Measurements from ENCODE around the gene MIGA2.

MIGA2 gene

DNA sequence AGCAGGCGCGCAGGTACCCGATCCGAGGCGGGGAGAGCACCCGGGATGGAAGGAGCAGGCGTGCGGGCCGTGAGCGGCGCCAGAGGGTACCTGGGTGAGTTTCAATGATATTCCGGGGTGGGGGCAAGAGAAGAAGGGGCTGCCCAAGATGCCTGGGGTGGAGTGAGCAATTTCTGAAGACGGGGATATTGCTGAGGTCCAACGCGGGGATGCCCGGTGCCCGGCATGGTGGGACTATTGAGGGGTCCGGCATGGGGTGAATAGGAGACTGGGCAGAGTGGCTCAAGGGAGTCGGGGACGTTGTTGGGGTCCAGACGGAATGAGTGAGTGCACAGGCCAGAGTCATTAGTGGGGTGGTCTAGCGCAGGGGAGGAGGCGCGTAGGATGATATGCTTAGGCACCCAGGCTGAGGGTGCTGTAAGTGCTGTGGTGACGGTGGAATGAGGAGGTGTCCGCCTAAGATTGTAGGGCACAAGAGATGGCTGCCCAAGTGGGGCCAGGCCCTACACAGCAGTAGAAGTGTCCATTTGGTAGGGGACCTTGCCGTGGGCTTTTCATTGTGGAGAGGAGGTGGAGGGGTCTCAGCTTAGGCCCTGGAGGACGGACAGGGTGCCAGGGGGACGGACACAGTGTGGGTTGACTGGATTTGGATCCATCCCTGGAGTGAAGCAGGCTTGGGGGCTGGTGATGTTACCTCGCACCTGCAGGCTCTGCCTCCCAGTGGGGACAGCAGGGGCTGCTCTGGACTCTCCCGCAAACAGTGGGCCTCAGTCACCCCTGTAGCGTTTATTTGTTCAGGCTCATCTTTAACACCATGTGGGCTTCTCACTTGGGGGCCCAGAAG is 719 bp downstream of the MIGA2 start:
- no peak for DNase-seq (ENCODE audit: low read depth)

DNA sequence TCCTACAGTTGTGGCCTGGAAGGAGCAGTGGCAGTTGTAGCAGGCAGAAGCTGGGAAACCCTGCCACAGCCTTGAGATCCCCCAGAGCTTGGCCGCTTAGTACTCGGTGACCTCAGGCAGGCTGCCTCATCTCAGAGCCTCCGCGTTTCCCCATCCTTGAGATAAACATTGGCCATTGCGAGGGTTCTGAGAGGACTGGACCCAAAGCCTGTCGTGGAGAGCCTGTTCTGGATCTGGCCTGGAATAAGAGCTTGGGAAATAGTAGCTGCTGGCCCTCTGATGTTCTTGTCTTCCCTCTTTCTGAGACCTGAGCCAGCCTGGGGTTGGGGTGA is 1.3 kb downstream of the MIGA2 start:
- DNase-seq (ENCODE audit: low read depth): no peak

DNA sequence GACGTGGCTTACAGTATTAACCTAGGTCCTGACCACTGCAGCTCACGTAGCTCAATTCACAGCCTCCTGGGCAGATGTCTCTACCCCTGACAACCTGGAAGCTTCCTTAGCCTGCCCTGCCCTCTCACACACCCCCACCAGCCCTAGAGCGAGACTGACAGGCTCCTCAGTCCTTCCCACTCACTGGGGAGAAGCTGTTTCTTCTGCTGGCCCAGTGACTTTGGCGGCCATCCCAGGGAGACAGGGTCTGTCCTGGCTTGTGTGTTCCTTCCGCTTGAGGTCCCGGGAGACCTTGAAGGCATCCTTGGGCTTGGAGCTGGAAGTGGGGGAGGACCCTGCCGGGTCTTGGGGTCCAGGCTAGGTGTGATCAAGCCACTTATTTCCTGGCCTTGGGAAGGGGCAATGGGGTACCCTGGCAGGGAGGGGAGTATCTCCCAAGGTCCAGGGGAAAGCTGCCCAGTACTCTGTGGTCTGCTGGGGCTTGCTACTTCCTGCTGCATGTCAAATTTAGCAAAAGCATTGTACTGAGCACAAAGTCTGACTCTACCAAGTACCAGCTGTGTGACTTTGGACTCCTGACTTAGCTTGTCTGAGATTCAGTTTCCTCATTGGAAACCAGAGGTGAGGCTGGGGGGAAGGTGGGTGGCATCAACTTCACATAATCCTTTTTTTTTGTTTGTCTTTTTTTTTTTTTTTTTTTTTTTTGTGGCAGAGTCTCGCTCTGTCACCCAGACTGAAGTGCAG is 1.9 kb downstream of the MIGA2 start:
- no peak for DNase-seq (ENCODE audit: low read depth)

DNA sequence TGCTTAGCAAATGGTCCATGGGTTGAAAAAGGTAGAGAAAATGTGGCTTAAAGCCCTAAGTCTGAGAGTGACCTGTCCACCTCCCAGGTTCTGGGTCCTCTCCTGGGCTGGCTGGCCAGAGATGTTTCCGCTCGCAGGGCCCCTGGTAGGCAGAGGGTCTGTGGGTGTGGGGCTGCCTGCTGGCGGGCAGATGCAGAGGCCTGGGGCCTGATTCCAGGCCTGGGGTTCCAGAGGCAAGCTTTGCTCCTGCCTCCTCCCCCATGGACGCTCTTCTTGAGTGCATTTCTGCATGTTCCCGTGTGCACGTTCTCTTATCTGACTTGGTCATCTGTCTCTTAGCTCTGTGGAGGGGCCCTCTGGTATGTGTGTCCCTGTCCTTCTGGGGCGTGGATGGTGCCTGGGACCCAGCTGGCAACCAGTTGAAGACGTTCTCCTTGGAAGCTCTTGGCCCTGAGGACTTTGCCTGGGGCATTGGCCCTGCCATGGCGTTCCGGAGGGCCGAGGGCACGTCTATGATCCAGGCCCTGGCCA is 3.8 kb downstream of the MIGA2 start:
- DNase-seq (ENCODE audit: low read depth): no peak

- no peak for DNase-seq (ENCODE audit: low read depth)
Measured at GRCh38 chr9:129042016-129042415, 5.6 kb downstream of the MIGA2 start.

DNA sequence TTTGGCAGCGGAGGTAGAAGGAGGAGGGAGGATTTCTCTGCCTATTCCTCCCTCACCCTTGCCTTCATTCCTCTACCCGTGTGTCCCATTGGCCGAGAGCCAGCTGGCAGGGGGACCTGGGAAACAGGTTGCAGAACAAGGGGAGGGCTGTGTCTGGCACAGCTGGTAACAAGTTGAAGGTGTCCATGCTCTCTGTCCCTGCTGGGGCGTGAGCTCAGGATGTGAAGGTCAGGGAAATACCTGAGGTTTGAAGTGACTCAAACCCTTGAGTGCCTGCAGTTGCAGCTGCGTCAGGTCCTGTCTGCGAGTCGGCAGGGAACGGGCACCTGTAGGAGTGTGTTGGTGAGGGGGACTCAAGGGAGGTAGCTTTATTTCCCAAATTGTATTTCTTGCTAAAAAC is 16.2 kb downstream of the MIGA2 start:
- no peak for DNase-seq (ENCODE audit: low read depth)

DNA sequence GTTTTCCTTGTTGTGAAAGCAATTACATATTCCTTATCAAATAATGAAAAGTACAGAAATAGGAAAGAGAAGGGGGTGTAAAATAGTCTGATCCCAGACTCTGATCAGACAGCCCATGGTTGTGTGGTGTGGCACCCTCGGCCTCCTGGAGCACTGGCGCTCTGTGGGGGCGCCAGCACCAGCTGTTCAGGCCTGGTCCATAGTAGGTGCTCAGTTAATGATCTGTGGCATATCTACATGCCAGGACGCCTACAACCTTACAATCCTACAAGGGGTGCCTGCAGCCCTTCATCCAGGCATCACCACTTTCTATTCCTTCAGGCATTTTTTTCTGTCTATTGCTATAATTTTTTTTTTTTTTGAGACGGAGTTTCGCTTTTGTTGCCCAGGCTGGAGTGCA is 16.6 kb downstream of the MIGA2 start:
- DNase-seq (ENCODE audit: low read depth): no peak

GRCh38 chr9:129054163-129054851 is 17.9 kb downstream of the MIGA2 start:
- no peak for DNase-seq (ENCODE audit: low read depth)

- no peak for DNase-seq (ENCODE audit: low read depth)
Measured at GRCh38 chr9:129058965-129059795, 22.8 kb downstream of the MIGA2 start.

GRCh38 chr9:129059796-129060785 is 23.7 kb downstream of the MIGA2 start:
- DNase-seq (ENCODE audit: low read depth): no peak

DNA sequence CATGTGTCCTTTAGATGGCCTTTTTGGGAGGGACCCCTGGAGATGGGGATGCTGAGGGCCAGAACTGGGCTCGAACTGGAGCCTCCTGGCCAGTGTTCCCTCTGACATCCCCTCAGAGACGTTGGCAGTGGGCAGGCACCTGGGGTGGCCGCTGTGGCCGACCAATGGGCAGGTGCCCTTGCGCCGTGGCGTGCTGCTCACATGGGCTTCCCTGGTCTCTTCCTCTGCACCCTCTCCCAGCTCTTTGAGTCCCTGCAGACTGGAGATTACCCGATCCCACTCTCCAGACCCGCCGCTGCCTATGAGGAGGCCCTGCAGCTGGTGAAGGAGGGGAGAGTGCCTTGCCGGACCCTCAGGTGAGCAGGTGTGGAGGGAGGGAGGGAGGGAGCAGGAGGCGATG is 24.6 kb downstream of the MIGA2 start:
- no peak for DNase-seq (ENCODE audit: low read depth)

DNA sequence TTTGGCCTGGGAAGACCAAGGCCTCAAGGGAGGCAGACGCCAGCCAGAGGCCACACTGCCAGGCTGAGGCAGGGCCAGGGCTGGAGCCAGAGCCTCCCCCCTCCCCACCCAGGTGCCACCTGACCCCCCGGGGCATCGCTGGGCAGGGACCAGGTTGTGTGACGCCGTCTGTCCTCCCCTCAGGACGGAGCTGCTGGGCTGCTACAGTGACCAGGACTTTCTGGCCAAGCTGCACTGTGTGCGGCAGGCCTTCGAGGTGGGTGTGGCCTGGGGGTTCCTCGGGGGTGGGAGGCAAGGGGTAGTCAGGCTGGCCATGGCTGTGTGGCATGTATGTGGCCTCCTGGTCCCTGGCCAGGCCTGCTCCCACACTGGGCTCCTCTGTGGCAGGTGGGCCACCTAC is 26.6 kb downstream of the MIGA2 start:
- DNase-seq (ENCODE audit: low read depth): no peak

- DNase-seq (ENCODE audit: low read depth): no peak
Measured at GRCh38 chr9:129064499-129064908, 28.1 kb downstream of the MIGA2 start.

GRCh38 chr9:129068110-129068509 is 31.7 kb downstream of the MIGA2 start:
- no peak for DNase-seq (ENCODE audit: low read depth)

DNA sequence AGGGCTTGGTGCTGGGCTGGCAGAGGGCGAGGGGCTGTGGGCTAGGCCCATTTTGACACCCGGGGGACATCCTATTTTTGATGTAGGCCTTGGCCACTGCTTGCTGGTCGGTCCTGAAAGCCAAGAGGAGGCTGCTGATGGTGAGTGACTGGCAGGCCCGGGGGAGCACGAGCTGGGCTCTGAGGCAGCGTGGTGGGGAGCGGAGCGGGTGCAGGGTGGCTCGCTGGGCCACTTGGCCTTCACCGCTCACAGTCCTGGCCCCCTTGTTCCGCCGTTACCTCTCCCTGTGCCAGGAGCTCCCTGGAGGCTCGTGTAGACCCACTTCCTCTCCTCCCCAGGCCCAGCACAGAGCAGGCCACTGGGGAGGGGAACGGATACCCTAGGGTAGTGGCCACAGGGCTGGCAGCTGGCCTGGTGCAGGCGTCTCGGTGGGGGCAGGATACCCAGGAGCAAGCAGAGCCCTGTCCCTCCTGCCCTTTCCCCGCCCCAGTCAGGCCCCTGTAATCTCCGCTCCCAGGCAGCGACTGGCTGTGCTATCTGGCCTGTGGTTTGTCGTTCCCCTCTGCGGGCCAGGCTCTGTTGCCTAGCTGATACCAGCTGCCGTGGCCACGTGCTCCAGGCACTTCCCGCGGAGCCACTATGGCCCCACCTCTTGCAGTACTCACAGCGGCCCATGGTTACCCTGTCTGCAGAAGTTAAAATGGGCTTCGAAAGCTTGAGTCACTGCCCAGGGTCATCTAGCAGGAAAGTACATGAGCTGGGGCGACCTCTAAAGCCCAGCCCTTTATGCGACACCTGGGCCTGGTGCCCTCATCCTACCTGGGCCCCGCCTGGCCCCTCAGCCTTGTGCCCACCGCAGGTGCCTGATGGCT is 32.8 kb downstream of the MIGA2 start:
- DNase-seq (ENCODE audit: low read depth): peak; percentile 34

DNA sequence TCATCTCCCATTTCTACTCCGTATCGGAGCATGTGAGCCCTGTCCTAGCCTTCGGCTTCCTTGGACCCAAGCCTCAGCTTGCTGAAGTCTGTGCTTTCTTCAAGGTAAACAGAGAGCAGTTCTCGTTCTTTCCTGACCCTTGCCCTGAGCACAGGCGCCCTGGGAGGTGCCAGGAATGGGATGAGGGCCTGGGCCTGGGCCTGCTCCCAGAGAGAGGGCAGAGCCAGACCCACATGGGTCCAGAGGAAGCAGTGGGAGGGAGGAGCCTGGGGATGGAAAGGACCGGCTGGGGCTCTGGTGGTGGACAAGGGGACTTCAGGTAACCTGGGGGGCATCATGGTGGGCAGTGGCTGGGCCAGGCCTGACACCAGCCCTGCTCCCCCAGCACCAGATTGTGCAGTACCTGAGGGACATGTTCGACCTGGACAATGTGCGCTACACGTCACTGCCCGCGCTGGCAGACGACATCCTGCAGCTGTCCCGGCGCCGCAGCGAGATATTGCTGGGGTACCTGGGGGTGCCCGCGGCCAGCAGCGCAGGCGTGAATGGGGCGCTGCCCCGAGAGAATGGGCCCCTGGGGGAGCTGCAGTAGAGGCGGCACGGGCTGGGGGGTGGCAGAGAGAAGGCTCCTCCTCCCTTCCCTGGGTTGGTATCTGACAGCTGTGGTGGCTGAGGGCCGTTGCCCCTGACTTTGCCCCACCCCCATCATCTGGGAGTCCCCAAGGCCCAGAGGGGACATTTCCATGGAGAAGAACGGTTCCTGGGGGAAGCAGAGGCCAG is 33.6 kb downstream of the MIGA2 start:
- no peak for DNase-seq (ENCODE audit: low read depth)

GRCh38 chr9:129070696-129071525 is 34.5 kb downstream of the MIGA2 start:
- no peak for DNase-seq (ENCODE audit: low read depth)

Data from stimulated activated CD8-positive, alpha-beta memory T cell treated with anti-CD3 and anti-CD28 coated beads, Interleukin-15, amount 100 ng/mL, for 1 hour (primary cell).